ENCODE data around the gene ALOX12.

ALOX12 gene

DNA sequence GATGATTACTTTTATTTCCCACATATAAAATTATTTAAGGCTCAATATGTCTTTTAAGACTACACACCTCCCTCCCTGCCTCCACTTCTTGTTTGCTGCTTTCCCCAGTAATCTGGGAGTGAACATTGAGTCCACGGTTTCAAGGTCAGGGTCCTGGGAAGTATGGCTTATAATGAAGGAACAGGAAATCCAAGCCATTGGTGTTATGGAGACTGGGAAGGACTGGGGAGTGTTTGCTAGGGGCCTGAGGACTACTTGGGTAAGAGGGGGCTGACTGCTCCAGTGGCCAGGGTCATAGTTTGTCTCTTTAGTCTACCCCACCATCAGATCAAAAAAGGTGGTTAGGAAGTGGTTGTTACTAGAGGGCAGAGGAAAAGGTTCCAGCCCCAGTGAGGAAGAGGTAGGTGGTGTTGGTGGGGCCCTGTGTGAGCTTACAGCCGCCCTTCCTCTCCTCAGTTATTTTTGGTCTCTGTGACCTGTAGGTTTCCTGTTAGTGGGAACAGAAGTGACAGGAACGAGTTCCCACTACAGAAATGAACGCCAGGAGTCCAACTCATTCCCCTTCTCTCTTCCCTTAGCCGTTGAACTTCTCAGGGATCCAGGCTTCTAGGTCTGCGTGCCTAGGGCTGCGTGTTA is 39.2 kb downstream of the ALOX12 start:
- TF ChIP-seq, protein P1, sequence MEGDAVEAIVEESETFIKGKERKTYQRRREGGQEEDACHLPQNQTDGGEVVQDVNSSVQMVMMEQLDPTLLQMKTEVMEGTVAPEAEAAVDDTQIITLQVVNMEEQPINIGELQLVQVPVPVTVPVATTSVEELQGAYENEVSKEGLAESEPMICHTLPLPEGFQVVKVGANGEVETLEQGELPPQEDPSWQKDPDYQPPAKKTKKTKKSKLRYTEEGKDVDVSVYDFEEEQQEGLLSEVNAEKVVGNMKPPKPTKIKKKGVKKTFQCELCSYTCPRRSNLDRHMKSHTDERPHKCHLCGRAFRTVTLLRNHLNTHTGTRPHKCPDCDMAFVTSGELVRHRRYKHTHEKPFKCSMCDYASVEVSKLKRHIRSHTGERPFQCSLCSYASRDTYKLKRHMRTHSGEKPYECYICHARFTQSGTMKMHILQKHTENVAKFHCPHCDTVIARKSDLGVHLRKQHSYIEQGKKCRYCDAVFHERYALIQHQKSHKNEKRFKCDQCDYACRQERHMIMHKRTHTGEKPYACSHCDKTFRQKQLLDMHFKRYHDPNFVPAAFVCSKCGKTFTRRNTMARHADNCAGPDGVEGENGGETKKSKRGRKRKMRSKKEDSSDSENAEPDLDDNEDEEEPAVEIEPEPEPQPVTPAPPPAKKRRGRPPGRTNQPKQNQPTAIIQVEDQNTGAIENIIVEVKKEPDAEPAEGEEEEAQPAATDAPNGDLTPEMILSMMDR (IDR thresholded peaks at IDR 0.05), result no peak
- no peak for TF ChIP-seq ZFX (IDR thresholded peaks at IDR 0.05; ENCODE audit: borderline replicate concordance)
- H3K27ac ChIP-seq, result peak overlapping the region; percentile 64

DNA sequence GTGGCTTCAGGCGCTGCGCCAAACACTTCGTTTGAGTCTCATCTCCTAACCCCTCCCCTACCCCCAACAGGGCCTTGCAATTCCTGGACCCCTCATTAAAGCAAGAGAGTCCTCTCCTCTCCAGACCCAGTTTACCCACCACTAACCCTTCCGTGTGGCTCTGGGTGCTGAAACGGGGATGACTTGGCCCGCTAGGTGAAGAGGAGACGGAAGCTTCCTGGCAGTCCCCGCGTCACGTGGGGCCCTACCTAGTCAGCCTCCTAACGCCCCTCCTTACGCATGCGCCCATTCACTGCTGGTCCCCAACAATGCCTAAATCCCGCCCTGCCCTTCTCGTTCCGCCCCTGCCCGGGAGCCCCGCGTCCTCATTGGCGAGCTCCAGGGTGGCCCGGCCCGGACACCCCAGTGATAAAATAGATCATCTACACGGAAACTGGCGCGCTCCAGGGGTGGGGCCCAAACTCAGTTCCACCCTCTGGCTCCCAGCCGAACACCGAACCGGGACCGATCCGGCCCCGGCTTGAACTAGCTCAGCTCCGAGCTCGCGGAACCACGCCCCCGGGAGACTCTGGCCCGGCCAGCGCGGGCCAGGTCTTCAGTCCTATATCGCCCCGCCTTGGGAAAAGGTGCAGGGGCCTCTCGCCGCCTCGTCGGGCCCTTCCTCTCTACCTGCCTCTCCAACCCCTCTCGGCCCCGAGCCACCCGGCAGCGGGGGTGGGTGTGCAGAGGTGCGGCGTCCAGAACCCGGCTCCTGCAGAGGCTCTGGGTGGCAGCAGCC is 39.9 kb downstream of the ALOX12 start, which contains the start of gene SLC16A13:
TSS of gene SLC16A13 (plus strand) at position 425 of the 778 bp plus-strand sequence. CDS start 368 bp downstream, outside the sequence.
- H3K27ac ChIP-seq, result peak within 1 kb of the TSS; percentile 64
- TF ChIP-seq, protein P1 (IDR thresholded peaks at IDR 0.05), result no peak; the same call in 1 of the 2 replicates
- no peak for TF ChIP-seq ZFX (IDR thresholded peaks at IDR 0.05; ENCODE audit: borderline replicate concordance)

DNA sequence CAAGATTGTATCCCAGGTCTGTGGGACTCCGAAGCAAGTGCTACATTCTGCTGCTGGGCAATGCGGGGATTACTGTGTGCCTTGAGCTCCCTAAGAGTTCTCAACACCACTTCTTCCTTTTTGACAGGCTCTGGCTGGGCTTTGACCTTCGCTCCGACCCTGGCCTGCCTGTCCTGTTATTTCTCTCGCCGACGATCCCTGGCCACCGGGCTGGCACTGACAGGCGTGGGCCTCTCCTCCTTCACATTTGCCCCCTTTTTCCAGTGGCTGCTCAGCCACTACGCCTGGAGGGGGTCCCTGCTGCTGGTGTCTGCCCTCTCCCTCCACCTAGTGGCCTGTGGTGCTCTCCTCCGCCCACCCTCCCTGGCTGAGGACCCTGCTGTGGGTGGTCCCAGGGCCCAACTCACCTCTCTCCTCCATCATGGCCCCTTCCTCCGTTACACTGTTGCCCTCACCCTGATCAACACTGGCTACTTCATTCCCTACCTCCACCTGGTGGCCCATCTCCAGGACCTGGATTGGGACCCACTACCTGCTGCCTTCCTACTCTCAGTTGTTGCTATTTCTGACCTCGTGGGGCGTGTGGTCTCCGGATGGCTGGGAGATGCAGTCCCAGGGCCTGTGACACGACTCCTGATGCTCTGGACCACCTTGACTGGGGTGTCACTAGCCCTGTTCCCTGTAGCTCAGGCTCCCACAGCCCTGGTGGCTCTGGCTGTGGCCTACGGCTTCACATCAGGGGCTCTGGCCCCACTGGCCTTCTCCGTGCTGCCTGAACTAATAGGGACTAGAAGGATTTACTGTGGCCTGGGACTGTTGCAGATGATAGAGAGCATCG is 42.4 kb downstream of the ALOX12 start:
- no peak overlapping the region for H3K27ac ChIP-seq
- TF ChIP-seq, protein P1 (IDR thresholded peaks at IDR 0.05), result no peak
- TF ChIP-seq ZFX (IDR thresholded peaks at IDR 0.05; ENCODE audit: borderline replicate concordance), result no peak

DNA sequence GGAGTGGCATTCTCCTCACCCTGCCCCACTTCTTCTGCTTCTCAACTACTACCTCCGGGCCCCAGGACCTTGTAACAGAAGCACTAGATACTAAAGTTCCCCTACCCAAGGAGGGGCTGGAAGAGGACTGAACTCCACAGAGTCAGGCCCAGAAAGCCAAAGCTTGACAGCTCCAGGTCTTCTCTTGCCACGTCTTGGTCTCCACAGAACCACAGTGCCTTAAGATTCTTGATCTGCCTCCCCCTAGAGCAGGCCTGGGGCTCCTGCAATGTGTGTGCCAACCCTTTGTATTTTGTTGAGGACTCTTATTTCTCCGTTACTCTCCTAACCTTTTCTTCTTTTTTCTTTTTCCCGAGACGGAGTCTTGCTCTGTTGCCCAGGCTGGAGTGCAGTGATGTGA is 44.0 kb downstream of the ALOX12 start:
- no peak for TF ChIP-seq ZFX (IDR thresholded peaks at IDR 0.05; ENCODE audit: borderline replicate concordance)
- TF ChIP-seq, protein P1 (IDR thresholded peaks at IDR 0.05), result no peak
- H3K27ac ChIP-seq, result no peak overlapping the region

DNA sequence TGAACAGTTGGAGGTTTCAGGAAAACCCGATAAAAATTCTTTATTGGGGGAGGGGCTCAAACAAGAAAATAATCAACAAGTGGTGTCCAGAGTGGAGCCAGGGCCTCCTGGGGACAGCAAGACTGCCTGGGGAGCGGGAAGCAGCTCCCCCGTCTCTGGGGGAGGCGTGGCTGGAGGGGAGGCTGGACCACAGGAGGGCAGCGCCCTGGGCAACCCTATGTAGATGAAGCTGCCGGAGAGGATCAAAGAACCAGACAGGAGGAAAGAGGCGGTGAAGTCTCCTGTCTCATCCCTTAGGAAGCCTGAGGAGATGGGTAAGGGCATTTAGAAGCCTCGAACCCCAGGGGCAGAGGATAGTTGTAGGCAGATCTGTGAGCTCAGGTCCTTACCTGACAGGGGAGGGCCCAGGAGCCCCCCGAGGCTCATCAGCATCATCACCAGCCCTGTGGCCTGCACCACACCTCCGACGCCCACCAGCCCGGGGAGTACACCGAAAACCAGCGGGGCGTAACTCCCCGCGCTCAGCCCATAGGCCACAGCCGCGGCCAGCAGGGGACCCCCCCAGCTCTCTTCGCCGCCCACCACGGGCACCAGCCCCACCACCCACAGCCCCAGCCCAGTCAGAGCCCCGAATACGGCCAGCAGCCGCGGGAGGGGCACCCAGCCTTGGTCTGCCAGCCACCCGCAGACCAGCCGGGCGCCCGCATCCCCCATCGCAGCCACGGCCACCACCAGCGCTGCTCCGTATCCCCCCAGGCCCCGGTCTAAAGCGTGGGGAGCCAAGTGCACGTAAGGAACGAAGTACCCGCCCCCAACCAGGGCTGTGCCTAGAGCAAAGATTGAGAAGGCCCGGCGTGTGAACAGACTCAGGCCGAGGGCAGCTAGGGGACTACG is 46.0 kb downstream of the ALOX12 start:
- no peak overlapping the region for H3K27ac ChIP-seq
- TF ChIP-seq ZFX (IDR thresholded peaks at IDR 0.05; ENCODE audit: borderline replicate concordance), result no peak
- TF ChIP-seq, protein P1 (IDR thresholded peaks at IDR 0.05), result no peak

DNA sequence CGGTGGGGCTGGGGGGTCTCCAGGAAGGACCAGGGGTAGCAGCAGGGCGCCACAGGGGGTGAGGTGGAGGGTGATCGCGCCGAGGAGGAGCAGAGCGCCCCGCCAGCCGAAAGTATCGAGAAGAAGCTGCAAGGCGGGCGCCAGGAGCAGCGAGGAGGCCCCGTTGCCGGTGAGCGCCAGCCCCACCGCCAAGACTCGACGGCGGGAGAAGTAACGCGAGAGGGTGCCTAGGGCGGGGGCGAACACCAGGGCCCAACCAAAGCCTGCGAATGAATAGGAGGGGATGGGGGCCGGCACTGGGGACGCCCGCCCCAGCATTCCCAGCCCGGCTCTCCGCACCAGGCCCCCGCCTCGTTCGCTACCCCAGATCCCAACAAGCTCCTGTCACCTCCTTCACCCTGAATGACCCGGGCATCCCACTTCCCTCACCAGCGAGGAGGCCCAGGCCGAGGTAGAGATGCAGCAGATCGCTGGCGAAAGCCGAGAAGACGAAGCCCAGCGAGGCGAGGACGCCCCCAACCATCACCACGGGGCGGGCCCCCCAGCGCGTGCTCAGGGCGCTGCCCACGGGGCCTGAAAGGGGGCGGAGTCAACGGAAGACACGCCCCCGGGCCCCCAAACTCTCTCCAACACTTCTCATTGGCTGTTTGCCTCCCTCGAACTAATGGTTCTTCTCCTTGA is 46.8 kb downstream of the ALOX12 start:
- no peak for TF ChIP-seq ZFX (IDR thresholded peaks at IDR 0.05; ENCODE audit: borderline replicate concordance)
- TF ChIP-seq, protein P1 (IDR thresholded peaks at IDR 0.05), result no peak
- H3K27ac ChIP-seq, result no peak overlapping the region
